Mammary epithelial cell (primary cell): ENCODE measurements around the gene COX6B2.

Source experiments
- CTCF ChIP-seq, 2 donors: IDR thresholded peaks in 1 of 2; conservative IDR thresholded peaks in 1 of 2; 2 replicates each; pipeline ENCODE4 v1.5.1; 2011 to 2012; ENCODE audit warnings: inconsistent platforms in 2 of 2, low read length in 2 of 2, mild to moderate bottlenecking in 2 of 2, control low read depth in 1 of 2, low read depth in 1 of 2; ENCODE audit not compliant: insufficient read depth in 1 of 2; ENCODE audit errors: extremely low read depth in 1 of 2
- EZH2 ChIP-seq: IDR thresholded peaks from 2 replicates; pipeline ENCODE4 v1.6.1; 2012; ENCODE audit warnings: low read length, inconsistent platforms, borderline replicate concordance

GRCh38 chr19:55333870-55334269 lies 20.6 kb downstream of the COX6B2 start:
- no peak for TF ChIP-seq CTCF (conservative IDR thresholded peaks at IDR 0.05 in 1 of 2, IDR thresholded peaks at IDR 0.05 in 1 of 2; ENCODE audit: extremely low read depth in 1 of 2, insufficient read depth in 1 of 2, low read depth in 1 of 2, low read length in 2 of 2)
- TF ChIP-seq EZH2 = no peak
